MM.1S (cell line): ENCODE measurements around the gene CDC27.

Experiments used
- DNase-seq: peaks from one replicate; pipeline ENCODE4 v3.0.0-alpha.2; 2015
- H2AFZ ChIP-seq: fragments of 300-600 bp; sonication (generic); 2 replicates; pipeline ENCODE4 v1.6.0; 2016; ENCODE audit warnings: antibody characterized with exemption, low read length
- H3F3A ChIP-seq: fragments of 300-600 bp; sonication (generic); 2 replicates; pipeline ENCODE4 v1.6.1; 2016; ENCODE audit warnings: mild to moderate bottlenecking, antibody characterized with exemption, low read length, moderate library complexity, mixed read lengths; ENCODE audit not compliant: insufficient read depth
- H3K27ac ChIP-seq: fragments of 300-600 bp; sonication (generic); 2 replicates; pipeline ENCODE4 v1.5.1; 2016; ENCODE audit warnings: mild to moderate bottlenecking, low read length
- H3K27me3 ChIP-seq: fragments of 300-600 bp; sonication (generic); replicated peaks from 2 replicates; pipeline ENCODE4 v1.6.0; 2016; ENCODE audit warnings: low read length; ENCODE audit not compliant: insufficient read depth
- H3K36me3 ChIP-seq: fragments of 300-600 bp; sonication (generic); replicated peaks from 2 replicates; pipeline ENCODE4 v1.6.1; 2016; ENCODE audit warnings: mild to moderate bottlenecking, low read length, mixed read lengths; ENCODE audit not compliant: insufficient read depth
- H3K4me1 ChIP-seq: fragments of 300-600 bp; sonication (generic); 2 replicates; pipeline ENCODE4 v1.6.1; 2016; ENCODE audit warnings: low read length, mixed read lengths
- H3K4me2 ChIP-seq: fragments of 300-600 bp; sonication (generic); 2 replicates; pipeline ENCODE4 v1.6.0; 2016; ENCODE audit warnings: low read depth, low read length
- H3K4me3 ChIP-seq: fragments of 300-600 bp; sonication (generic); 2 replicates; pipeline ENCODE4 v1.5.1; 2016; ENCODE audit warnings: low read length, mixed read lengths
- H3K79me2 ChIP-seq: fragments of 300-600 bp; sonication (generic); 2 replicates; pipeline ENCODE4 v1.6.1; 2016; ENCODE audit warnings: mixed run types, low read length, mixed read lengths
- H3K9ac ChIP-seq: fragments of 300-600 bp; sonication (generic); 2 replicates; pipeline ENCODE4 v1.6.1; 2016; ENCODE audit warnings: low read length, mixed read lengths
- H3K9me2 ChIP-seq: fragments of 300-600 bp; sonication (generic); replicated peaks from 2 replicates; pipeline ENCODE4 v1.6.1; 2016; ENCODE audit warnings: mild to moderate bottlenecking, low read length, mixed read lengths; ENCODE audit not compliant: insufficient read depth
- H3K9me3 ChIP-seq: fragments of 300-600 bp; sonication (generic); replicated peaks from 2 replicates; pipeline ENCODE4 v1.6.1; 2016; ENCODE audit warnings: mild to moderate bottlenecking, low read length, mixed read lengths; ENCODE audit not compliant: insufficient read depth
- H4K20me1 ChIP-seq: fragments of 300-600 bp; sonication (generic); 2 replicates; pipeline ENCODE4 v1.6.1; 2016; ENCODE audit warnings: mild to moderate bottlenecking, low read length, moderate library complexity, mixed read lengths; ENCODE audit not compliant: insufficient read depth
- EZH2 ChIP-seq: fragments of 300-600 bp; sonication (generic); optimal IDR thresholded peaks from 2 replicates; pipeline ENCODE3; 2017; ENCODE audit warnings: low read depth, mild to moderate bottlenecking, antibody characterized with exemption, low read length, mixed read lengths
- EZH2phosphoT487 ChIP-seq: fragments of 300-600 bp; sonication (generic); IDR thresholded peaks from 2 replicates; pipeline ENCODE4 v1.6.1; 2018; ENCODE audit warnings: antibody characterized with exemption, low read length
- TF ChIP-seq, protein P1 (sequence below): fragments of 300-600 bp; sonication (generic); IDR thresholded peaks from 2 replicates; pipeline ENCODE4 v1.5.1; 2016; ENCODE audit warnings: antibody characterized with exemption, low read length, mixed read lengths

CDC27 gene

GRCh38 chr17:47207143-47208067, 18.3 kb upstream of the CDC27 start:
- Histone ChIP-seq H3K9ac (no peak overlapping the region), H3K9me3 (no peaks in the 10 kb centered on the region), H3K27ac (no peak overlapping the region), H2AFZ (no peak overlapping the region), H3F3A (peaks cover 36% of the 10 kb centered on the region), H3K9me2 (no peaks in the 10 kb centered on the region), H3K4me1 (peaks cover 42% of the 10 kb centered on the region), H3K27me3 (no peaks in the 10 kb centered on the region), H3K4me2 (no peak overlapping the region), H4K20me1 (no peaks in the 10 kb centered on the region), H3K36me3 (no peaks in the 10 kb centered on the region), H3K4me3 (no peak overlapping the region), H3K79me2 (no peaks in the 10 kb centered on the region)
- no peak for DNase-seq
- no peak for TF ChIP-seq EZH2phosphoT487
- TF ChIP-seq EZH2: no peak
- TF ChIP-seq, protein P1, sequence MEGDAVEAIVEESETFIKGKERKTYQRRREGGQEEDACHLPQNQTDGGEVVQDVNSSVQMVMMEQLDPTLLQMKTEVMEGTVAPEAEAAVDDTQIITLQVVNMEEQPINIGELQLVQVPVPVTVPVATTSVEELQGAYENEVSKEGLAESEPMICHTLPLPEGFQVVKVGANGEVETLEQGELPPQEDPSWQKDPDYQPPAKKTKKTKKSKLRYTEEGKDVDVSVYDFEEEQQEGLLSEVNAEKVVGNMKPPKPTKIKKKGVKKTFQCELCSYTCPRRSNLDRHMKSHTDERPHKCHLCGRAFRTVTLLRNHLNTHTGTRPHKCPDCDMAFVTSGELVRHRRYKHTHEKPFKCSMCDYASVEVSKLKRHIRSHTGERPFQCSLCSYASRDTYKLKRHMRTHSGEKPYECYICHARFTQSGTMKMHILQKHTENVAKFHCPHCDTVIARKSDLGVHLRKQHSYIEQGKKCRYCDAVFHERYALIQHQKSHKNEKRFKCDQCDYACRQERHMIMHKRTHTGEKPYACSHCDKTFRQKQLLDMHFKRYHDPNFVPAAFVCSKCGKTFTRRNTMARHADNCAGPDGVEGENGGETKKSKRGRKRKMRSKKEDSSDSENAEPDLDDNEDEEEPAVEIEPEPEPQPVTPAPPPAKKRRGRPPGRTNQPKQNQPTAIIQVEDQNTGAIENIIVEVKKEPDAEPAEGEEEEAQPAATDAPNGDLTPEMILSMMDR: no peak

DNA sequence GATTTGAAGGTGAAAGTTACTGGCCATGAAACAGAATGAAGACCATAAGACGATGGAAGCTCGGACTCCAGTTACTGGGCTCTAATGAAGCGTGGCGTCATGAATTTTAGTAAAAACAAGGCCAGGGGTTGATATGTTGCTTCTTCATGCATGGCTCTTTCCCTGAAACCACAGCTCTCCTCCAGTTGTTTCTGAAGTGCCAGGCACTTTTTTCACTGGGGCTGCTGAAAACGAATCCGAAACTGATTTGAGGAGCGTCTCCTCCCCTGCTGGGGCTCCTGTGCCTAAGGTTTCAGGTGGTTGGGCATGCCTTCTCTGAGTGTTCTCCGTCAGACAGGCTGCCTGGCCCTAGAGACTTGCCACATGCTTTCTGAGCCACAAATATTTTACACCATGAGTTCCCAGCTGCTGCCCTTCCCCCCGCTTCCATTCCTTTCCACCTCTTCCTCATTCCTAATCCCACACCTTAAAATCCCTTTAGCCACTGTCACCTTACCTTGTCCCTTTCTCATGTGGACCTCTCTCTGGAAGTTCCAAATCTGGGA, 16.4 kb upstream of the CDC27 start:
- Histone ChIP-seq H3K36me3 (no peaks in the 10 kb centered on the region), H3K79me2 (no peaks in the 10 kb centered on the region), H3K27me3 (no peaks in the 10 kb centered on the region), H3K27ac (peak overlapping the region; percentile 94), H3K4me3 (peak overlapping the region; percentile 49), H3K4me2 (peak overlapping the region; percentile 84), H2AFZ (peak overlapping the region; percentile 86), H3K9me2 (no peaks in the 10 kb centered on the region), H3F3A (peaks cover 36% of the 10 kb centered on the region), H4K20me1 (no peaks in the 10 kb centered on the region), H3K9ac (peak overlapping the region; percentile 51), H3K9me3 (no peaks in the 10 kb centered on the region), H3K4me1 (peaks cover 41% of the 10 kb centered on the region)
- DNase-seq: peak; percentile 95
- TF ChIP-seq EZH2phosphoT487 (no peak), EZH2 (no peak)
- TF ChIP-seq, protein P1: no peak

DNA sequence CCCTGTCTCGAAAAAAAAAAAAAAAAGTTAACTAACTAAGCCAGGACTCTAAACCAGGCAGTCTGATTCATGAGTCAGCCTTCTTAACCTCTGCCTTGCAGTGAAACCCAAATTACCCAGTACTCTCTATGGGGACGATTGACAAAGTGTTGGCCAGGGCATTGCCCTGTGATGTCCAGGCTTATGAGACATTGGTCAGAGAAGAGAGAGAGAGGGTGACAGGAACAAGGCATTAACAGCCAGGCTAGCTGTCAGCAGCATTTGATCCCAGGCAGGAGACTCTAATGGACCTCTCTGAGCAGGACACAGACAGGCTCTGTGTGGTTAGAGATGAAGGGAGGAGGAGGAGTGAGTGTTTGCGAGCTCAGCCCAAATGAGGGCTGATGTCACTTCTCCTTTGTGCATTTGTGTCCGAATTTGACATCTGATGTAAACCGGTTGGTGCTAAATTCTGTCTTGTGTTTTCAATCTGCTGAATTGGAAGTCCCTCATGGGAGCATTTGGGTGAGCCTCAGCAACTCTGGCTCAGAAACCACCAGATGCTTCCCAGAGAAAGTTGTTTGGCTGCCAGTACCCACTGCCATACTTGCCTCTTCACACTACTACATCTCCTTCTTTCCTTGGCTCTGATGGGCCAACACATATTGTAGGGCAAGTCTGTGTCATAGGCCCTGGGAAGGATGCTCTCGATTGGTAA, 15.8 kb upstream of the CDC27 start:
- Histone ChIP-seq H3K4me1 (peaks cover 47% of the 10 kb centered on the region), H4K20me1 (no peaks in the 10 kb centered on the region), H3K27me3 (no peaks in the 10 kb centered on the region), H2AFZ (peak overlapping the region; percentile 86), H3K79me2 (no peaks in the 10 kb centered on the region), H3K27ac (peak overlapping the region; percentile 94), H3K4me3 (peak overlapping the region; percentile 49), H3K36me3 (no peaks in the 10 kb centered on the region), H3K9me3 (no peaks in the 10 kb centered on the region), H3K4me2 (peak overlapping the region; percentile 84), H3K9me2 (no peaks in the 10 kb centered on the region), H3F3A (peaks cover 41% of the 10 kb centered on the region), H3K9ac (peak overlapping the region; percentile 51)
- DNase-seq: peak; percentile 77
- TF ChIP-seq, protein P1: no peak
- TF ChIP-seq EZH2 (no peak), EZH2phosphoT487 (no peak)
